HG02981 (cell line): ENCODE measurements around the gene SETD4.

Source experiments
- ATAC-seq: cut with Tn5 transposase; IDR thresholded peaks from one replicate; pipeline ENCODE4 v1.9.1; 2021; ENCODE audit warnings: mild to moderate bottlenecking, moderate library complexity; ENCODE audit not compliant: unreplicated experiment

Gene SETD4

DNA sequence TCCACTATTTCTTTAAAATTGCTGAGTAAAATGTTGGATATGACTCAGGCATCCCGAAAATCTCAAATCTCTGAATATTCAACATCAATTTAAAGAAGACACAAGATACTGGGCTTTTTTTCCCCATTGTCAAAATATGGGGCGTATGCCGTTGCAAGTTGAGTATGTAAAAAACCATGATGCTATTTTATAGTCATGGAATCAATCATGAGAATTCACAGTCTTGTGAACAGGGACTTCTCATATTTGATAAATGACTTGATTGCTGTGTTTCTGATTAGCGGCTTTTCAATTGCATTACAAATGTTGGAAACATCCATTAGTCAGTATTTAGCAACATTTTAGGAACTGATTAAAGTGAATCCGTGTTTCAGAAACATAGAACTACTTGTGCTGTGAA is 45.3 kb downstream of the SETD4 start:
- ATAC-seq: no peak

DNA sequence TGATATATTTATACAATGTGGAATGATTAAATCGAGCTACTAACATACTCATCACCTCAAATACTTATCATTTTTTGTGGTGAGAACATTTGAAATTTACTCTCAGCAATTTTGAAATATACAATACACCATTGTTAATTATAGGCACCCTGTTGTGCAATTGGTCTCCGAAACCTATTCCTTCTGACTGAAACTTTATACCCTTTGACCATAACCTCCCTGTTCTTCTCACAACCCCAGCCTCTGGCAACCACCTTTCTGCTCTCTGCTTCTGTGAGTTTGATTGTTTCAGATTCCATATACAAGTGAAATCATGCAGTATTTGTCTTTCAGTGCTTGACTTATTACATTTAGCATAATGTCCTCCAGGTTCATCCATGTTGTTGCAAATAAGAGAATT is 49.5 kb downstream of the SETD4 start:
- ATAC-seq: no peak

DNA sequence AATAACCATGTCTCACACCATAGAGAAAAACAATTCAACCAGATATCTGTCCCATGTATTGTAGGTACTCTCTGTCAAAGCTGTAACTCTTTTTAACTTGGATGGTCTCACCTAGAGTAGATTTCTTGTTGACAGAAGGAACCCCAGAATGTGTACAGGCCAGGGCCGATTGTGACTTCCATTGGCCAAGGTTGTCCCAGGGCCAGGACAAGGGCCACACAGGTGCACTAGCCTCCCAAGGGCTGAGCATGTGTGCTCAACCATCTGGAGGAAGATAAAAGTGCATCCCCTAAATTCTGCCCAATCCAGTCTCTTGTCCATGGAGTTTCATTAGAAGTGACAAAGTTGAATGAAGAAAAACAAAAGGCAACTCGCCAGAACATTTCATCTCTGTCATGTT is 51.8 kb downstream of the SETD4 start:
- no peak for ATAC-seq

GRCh38 chr21:36005879-36006400 is 54.4 kb downstream of the SETD4 start:
- ATAC-seq: no peak

DNA sequence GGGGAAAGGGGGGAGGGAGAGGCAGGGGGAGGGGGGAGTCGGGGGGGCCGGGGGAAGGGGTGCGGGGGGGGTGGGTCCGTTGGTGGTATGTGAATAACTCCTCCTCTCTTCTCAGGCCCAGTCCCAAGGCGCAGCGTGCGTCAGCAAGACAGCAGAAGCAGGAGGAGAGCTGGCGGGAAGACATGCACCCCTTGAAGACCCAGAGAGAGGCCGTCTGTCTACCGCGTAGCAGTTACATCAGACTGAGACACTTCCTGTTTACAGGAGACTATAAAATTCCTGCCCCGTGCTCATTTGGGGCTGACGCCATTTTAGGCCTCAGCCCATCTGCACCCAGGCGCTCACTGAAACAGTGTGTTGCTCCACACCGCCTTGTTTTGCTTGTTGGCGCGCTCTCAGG is 55.3 kb downstream of the SETD4 start:
- ATAC-seq: no peak

DNA sequence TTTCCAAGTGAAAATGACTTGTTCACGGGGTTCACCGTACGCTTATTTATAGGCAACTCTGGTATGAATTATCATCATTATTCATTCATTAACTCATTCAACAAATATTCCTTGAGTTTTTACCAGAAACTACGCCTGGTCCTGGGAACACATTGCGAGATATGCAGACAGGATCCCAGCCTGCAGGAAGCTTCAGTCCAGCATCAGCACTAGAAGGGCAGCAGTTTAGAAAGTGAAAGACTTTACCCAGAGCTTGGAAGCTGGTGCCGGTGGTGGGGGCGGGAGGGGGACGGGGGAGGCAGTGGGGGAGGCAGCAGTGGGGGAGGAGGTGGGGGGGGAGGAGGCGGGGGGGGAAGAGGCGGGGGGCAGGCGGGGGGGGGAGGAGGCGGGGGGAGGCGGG is 55.9 kb downstream of the SETD4 start:
- ATAC-seq: no peak

- no peak for ATAC-seq
These were observed 56.5 kb downstream of the SETD4 start for GRCh38 chr21:36003776-36004175.

DNA sequence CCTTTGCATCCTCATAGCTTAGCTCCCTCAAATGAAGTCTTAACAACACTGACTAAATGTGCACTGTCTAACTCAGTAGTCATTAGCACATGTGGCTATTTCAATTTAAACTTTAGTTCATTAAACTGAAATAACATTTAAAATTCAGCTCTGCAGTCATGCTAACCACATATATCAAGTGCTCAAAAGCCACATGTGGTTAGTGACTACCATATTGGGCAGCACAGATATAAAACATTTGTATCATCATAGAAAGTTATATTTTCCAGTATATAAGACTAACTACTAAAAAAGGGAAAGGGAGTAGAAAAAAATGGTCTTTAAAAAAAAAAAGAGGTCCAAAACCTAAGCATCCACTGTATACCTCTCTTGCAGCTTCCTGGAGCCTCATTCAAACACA is 64.1 kb downstream of the SETD4 start:
- no peak for ATAC-seq

DNA sequence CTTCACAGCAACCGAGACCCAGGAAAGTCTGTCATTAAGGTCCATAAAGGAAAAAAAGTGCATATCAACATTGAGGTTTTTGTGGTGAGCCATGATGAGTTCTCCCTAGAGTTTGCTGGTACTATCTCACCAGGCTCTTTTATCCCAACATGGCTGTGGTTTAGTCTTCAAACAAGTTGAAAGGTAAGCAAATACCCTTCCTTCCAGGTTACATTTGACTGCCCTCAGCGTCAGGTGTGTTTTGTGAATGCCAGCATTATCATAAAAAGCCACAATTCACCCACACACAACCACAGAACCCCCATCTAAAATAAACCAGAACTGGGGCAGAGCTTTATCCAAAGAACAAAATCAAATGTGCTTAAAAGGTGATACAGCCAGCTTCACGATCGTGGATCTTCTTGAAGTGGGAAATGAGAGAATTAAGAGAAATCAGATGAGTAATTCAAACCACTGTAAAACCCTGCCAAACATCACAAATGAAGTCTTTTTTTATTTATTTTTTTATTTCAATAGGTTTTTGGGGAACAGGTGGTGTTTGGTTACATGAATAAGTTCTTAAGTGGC is 64.7 kb downstream of the SETD4 start:
- no peak for ATAC-seq

GRCh38 chr21:35994613-35995012 is 65.7 kb downstream of the SETD4 start:
- no peak for ATAC-seq

GRCh38 chr21:35993875-35994490 is 66.3 kb downstream of the SETD4 start:
- no peak for ATAC-seq

DNA sequence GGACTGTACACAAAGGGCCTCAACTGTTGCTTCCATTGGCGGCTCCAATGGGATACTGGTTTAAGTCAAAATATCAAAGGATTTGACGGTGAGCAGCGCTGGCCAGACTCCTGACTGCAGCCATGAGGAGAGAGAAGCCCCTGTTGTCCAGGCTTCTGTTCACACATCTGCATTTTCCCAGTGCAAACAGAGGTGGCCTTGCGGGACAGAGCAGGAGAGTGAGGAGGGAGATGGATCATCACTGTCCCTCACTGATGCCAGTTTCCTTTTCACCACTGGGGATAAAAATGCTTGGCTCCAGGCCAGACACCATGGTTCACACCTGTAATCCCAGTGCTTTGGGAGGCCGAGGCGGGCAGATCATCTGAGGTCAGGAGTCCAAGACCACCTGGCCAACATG is 69.2 kb downstream of the SETD4 start:
- no peak for ATAC-seq

- ATAC-seq: no peak
These were observed 69.7 kb downstream of the SETD4 start for GRCh38 chr21:35990609-35991008.

- no peak for ATAC-seq
These were observed 71.1 kb downstream of the SETD4 start for GRCh38 chr21:35989138-35989735.

DNA sequence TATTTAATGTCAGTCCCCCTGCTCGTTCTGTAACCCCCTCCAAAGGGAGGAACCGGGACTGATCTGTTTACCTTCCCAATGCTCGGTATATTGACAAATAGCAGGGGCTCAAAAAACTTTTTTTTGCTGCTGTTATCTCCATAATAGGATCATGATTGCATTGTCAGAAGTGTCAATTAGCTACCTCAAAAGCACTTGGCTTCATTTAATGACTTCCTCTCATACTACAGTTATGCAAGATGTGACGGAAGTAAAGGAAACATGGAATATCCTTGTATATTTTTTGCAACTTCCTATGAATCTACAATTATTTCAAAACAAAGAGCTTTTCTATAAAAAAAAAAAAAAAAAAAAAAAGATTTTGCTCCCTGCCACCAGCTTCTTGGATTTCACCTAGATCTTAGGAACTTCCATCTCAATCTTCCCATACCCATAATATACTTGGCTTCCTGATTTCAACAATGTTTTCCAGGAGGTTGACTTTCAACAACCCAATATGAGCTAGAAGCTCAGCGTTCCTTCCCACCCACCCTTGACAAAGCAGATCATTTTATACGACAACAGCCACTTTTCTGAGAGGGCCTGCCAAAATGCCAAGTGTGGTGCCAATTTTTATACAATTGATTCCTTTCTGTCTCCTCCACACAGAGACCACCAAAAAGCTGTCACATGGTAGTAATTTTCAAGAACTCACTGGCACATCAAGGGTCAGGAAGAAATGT is 71.7 kb downstream of the SETD4 start:
- ATAC-seq: no peak

DNA sequence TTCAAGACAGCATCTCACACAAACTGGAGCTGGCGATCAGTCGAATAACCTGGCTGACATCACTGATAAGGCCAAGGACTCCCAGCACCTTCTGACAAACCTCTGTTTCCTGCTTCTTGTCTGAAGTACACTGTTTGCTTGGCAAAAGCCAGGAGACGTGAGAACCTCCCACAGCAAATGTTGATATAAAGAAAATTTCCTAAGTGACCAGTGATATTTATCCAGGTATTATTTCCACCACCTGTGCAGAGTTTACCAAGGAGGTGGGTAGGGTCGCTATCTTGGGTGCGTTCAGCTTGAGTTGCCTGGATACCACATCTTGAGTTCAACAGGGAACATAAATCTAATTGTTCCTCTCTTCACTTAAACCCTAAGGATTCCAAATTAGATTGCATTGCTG is 72.9 kb downstream of the SETD4 start:
- ATAC-seq: no peak

GRCh38 chr21:35984654-35985361 is 75.5 kb downstream of the SETD4 start:
- no peak for ATAC-seq
